Measurements from ENCODE around the gene ANAPC10. TPM values are rescaled to one million over a fixed set of nuclear protein-coding genes. Genes with fewer than 3 reads are reported as not detected.

The ANAPC10 gene
- total RNA-seq, 4 donors from 2014 or later = 11.7 to 75.9 (median 18.9) TPM

DNA sequence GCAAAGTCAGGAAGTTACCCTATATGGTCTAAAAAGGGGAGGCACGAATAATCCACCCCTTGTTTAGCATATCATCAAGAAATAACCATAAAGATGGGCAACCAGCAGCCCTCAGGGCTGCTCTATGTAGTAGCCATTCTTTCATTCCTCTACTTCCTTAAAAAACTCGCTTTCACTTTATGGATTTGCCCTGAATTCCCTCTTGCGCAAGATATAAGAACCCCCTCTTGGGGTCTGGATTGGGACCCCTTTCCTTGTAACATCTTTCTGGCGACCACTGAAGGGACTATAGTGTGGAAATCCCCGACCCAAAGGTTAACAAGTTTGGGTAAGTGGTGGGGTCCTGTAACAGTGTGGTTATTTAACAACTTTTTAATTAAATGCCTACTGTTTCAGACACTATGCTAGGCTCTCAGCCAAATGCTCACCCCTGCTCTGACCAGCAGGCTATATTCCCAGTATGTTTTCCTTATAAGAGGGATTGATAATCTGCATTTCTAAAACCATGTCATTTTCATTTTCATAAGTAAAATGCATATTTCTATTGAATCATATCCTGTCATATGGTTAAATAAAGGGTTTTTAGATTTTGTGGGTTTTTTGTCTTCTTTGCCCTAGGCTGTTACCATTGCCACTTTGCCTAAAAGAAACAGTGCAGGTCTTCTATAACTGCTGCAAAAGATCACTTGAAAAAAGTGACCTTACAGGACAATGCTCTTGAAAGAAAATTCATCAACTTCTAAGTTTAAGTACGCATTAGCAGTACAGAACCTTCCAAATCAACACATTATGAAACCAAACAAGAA is 41.5 kb downstream of the ANAPC10 start:
- DNase-seq = no peak
- H3K4me3 ChIP-seq = no peak overlapping the region
- H3K27ac ChIP-seq = no peak overlapping the region
- H3K27me3 ChIP-seq = no peaks in the 10 kb centered on the region
- no peaks in the 10 kb centered on the region for H3K9me3 ChIP-seq
- TF ChIP-seq CTCF (IDR thresholded peaks at IDR 0.05) (no peak), POLR2A (IDR thresholded peaks at IDR 0.05) (no peak)
- no peaks in the 10 kb centered on the region for H3K36me3 ChIP-seq
- no peaks in the 10 kb centered on the region for H3K4me1 ChIP-seq

DNA sequence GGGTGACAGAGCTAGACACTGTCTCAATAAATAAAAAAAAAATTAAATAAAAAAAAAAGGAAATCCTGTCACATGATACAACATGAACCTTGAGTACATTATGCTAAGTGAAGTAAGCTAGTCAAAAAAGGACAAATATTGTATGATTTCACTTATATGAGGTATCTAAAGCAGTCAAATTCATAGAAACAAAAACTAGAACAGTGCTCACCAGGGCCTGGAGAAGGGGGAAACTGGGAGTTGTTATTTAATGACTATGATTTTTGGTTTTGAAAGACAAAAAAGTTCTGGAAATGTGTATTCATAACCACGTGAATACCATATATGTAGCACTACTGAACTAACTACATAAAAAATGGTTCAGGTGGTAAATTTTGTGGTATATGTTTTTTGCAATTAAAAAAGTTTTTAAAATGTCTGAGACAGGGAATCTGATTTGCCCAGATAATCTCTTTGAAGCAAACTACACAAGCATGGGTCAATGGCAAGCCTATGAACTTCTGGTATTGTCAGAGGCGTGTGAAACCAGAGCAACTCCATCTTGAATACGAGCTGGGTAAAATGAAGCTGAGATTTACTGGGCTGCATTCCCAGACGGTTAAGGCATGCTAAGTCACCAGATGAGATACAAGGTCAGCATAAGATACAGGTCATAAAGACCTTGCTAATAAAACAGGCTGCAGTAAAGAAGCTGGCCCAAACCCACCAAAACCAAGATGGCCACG is 42.3 kb downstream of the ANAPC10 start:
- Histone ChIP-seq H3K9me3 (no peaks in the 10 kb centered on the region), H3K27me3 (no peaks in the 10 kb centered on the region), H3K4me1 (no peaks in the 10 kb centered on the region), H3K4me3 (no peak overlapping the region), H3K36me3 (no peaks in the 10 kb centered on the region), H3K27ac (no peak overlapping the region)
- no peak for DNase-seq
- TF ChIP-seq POLR2A (IDR thresholded peaks at IDR 0.05) (no peak), CTCF (IDR thresholded peaks at IDR 0.05) (no peak)

DNA sequence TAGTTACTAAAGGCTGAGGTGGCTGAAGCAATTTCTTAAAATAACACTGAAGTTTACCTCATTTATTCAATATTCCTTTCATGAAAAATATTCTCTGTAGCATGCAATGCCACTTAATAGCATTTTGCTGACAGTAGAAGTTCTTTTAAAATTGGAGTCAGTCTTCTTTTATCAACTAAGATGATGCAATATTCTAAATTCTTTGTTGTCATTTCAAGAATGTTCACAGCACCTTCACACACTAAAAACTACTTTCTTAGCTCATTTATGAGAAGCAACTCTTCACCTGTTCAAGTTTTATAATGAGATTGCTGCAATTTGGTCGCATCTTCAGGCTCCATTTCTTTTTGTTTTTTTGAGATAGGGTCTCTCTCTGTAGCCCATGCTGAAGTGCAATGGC is 48.8 kb downstream of the ANAPC10 start:
- H3K27ac ChIP-seq = no peak overlapping the region
- no peaks in the 10 kb centered on the region for H3K9me3 ChIP-seq
- no peak for DNase-seq
- H3K4me1 ChIP-seq = no peaks in the 10 kb centered on the region
- no peaks in the 10 kb centered on the region for H3K27me3 ChIP-seq
- no peak overlapping the region for H3K4me3 ChIP-seq
- H3K36me3 ChIP-seq = no peaks in the 10 kb centered on the region
- no peak for TF ChIP-seq POLR2A (IDR thresholded peaks at IDR 0.05)
- no peak for TF ChIP-seq CTCF (IDR thresholded peaks at IDR 0.05)

GRCh38 chr4:145048817-145049216 is 49.2 kb downstream of the ANAPC10 start:
- Histone ChIP-seq H3K27me3 (no peaks in the 10 kb centered on the region), H3K4me3 (no peak overlapping the region)

GRCh38 chr4:145047151-145047550 is 50.8 kb downstream of the ANAPC10 start:
- Histone ChIP-seq H3K36me3 (no peaks in the 10 kb centered on the region), H3K27me3 (no peaks in the 10 kb centered on the region), H3K4me1 (no peaks in the 10 kb centered on the region), H3K27ac (no peak overlapping the region), H3K4me3 (no peak overlapping the region), H3K9me3 (no peaks in the 10 kb centered on the region)
- TF ChIP-seq CTCF (IDR thresholded peaks at IDR 0.05) (no peak), POLR2A (IDR thresholded peaks at IDR 0.05) (no peak)
- no peak for DNase-seq

More at GRCh38 chr4:145048817-145049216, 49.2 kb downstream of the ANAPC10 start:
- TF ChIP-seq CTCF (IDR thresholded peaks at IDR 0.05) (no peak), POLR2A (IDR thresholded peaks at IDR 0.05) (no peak)
- Histone ChIP-seq H3K36me3 (no peaks in the 10 kb centered on the region), H3K4me1 (no peaks in the 10 kb centered on the region), H3K9me3 (no peaks in the 10 kb centered on the region), H3K27ac (no peak overlapping the region)
- no peak for DNase-seq
